Measurements from ENCODE around the gene TBL2.

- TF ChIP-seq, protein P1, sequence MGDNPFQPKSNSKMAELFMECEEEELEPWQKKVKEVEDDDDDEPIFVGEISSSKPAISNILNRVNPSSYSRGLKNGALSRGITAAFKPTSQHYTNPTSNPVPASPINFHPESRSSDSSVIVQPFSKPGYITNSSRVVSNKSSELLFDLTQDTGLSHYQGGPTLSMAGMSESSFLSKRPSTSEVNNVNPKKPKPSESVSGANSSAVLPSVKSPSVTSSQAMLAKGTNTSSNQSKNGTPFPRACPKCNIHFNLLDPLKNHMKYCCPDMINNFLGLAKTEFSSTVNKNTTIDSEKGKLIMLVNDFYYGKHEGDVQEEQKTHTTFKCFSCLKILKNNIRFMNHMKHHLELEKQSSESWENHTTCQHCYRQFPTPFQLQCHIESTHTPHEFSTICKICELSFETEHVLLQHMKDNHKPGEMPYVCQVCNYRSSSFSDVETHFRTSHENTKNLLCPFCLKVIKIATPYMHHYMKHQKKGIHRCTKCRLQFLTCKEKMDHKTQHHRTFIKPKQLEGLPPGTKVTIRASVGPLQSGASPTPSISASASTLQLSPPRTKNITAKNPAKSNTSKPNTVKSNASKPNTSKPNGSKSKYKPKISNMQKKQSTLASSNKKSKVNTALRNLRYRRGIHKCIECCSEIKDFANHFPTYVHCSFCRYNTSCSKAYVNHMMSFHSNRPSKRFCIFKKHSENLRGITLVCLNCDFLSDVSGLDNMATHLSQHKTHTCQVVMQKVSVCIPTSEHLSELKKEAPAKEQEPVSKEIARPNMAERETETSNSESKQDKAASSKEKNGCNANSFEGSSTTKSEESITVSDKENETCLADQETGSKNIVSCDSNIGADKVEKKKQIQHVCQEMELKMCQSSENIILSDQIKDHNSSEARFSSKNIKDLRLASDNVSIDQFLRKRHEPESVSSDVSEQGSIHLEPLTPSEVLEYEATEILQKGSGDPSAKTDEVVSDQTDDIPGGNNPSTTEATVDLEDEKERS (tag by site-specific recombination; IDR thresholded peaks at IDR 0.05), result no peak
- TF ChIP-seq KLF9 (tag by site-specific recombination; IDR thresholded peaks at IDR 0.05; ENCODE audit: low read depth), result no peak
- TF ChIP-seq ZNF639 (tag by site-specific recombination; IDR thresholded peaks at IDR 0.05), result no peak
- TF ChIP-seq ZNF707 (tag by site-specific recombination; IDR thresholded peaks at IDR 0.05), result no peak
- TF ChIP-seq WT1 (tag by site-specific recombination; IDR thresholded peaks at IDR 0.05), result no peak
- TF ChIP-seq CTCF (tag by site-specific recombination; IDR thresholded peaks at IDR 0.05), result no peak
- TF ChIP-seq ZNF354C (tag by site-specific recombination; IDR thresholded peaks at IDR 0.05; ENCODE audit: borderline replicate concordance, low read depth), result no peak
- no peak for TF ChIP-seq PRDM10 (tag by site-specific recombination; IDR thresholded peaks at IDR 0.05)
- TF ChIP-seq ZNF350 (tag by site-specific recombination; IDR thresholded peaks at IDR 0.05), result no peak
- TF ChIP-seq, protein P2, sequence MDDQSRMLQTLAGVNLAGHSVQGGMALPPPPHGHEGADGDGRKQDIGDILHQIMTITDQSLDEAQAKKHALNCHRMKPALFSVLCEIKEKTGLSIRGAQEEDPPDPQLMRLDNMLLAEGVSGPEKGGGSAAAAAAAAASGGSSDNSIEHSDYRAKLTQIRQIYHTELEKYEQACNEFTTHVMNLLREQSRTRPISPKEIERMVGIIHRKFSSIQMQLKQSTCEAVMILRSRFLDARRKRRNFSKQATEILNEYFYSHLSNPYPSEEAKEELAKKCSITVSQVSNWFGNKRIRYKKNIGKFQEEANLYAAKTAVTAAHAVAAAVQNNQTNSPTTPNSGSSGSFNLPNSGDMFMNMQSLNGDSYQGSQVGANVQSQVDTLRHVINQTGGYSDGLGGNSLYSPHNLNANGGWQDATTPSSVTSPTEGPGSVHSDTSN (CRISPR knock-in tag; IDR thresholded peaks at IDR 0.05), result no peak
- TF ChIP-seq, protein P3, sequence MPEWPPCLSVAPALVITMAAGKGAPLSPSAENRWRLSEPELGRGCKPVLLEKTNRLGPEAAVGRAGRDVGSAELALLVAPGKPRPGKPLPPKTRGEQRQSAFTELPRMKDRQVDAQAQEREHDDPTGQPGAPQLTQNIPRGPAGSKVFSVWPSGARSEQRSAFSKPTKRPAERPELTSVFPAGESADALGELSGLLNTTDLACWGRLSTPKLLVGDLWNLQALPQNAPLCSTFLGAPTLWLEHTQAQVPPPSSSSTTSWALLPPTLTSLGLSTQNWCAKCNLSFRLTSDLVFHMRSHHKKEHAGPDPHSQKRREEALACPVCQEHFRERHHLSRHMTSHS (tag by site-specific recombination; IDR thresholded peaks at IDR 0.05), result no peak
- no peak for TF ChIP-seq ZNF558 (tag by site-specific recombination; IDR thresholded peaks at IDR 0.05)
- TF ChIP-seq, protein P4, sequence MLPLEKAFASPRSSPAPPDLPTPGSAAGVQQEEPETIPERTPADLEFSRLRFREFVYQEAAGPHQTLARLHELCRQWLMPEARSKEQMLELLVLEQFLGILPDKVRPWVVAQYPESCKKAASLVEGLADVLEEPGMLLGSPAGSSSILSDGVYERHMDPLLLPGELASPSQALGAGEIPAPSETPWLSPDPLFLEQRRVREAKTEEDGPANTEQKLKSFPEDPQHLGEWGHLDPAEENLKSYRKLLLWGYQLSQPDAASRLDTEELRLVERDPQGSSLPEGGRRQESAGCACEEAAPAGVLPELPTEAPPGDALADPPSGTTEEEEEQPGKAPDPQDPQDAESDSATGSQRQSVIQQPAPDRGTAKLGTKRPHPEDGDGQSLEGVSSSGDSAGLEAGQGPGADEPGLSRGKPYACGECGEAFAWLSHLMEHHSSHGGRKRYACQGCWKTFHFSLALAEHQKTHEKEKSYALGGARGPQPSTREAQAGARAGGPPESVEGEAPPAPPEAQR (tag by site-specific recombination; IDR thresholded peaks at IDR 0.05), result no peak
Observed at GRCh38 chr7:73518470-73518869, 59.9 kb downstream of the TBL2 start.
